Right lobe of liver (tissue), 6 donors: ENCODE measurements around the gene DST. TPM values are rescaled to one million over a fixed set of nuclear protein-coding genes. Genes with fewer than 3 reads are reported as not detected.

Experiments used
- ATAC-seq, 4 donors: fragments of 200-7000 bp; cut with Tn5 transposase; one replicate each; pipeline ENCODE4 v1.9.1; 2020; ENCODE audit warnings: mild to moderate bottlenecking in 4 of 4, moderate library complexity in 4 of 4
- DNase-seq, 3 donors: peaks; one replicate each; pipeline ENCODE4 v3.0.0-alpha.2; 2020
- H3K27ac ChIP-seq, 3 donors: fragments of 200-600 bp; one replicate each; pipeline ENCODE4 v1.8.0; 2022
- H3K27me3 ChIP-seq, 2 donors: fragments of 200-600 bp; one replicate each; pipeline ENCODE4 v1.8.0; 2022
- H3K36me3 ChIP-seq, 4 donors: fragments of 200-600 bp; sonication (generic) in 1 of 4; one replicate each; pipeline versions ENCODE4 v1.5.1 to v1.8.0; 2017 to 2022; ENCODE audit warnings: control low read depth in 1 of 4
- H3K4me1 ChIP-seq, 4 donors: fragments of 200-600 bp; sonication (generic) in 1 of 4; one replicate each; pipeline versions ENCODE4 v1.5.1 to v1.8.0; 2017 to 2022; ENCODE audit warnings: control low read depth in 1 of 4
- H3K4me3 ChIP-seq, 3 donors: fragments of 200-600 bp; one replicate each; pipeline ENCODE4 v1.8.0; 2022
- H3K9me3 ChIP-seq, 4 donors: fragments of 200-600 bp; sonication (generic) in 1 of 4; one replicate each; pipeline versions ENCODE4 v1.5.1 to v1.8.0; 2017 to 2022; ENCODE audit warnings: control low read depth in 1 of 4
- CTCF ChIP-seq, 4 donors: fragments of 200-600 bp in 3 of 4; fragments of 450-650 bp in 1 of 4; IDR thresholded peaks; one replicate each; pipeline versions ENCODE4 v1.5.1 to v1.8.0; 2016 to 2022; ENCODE audit warnings: antibody characterized with exemption in 4 of 4, mild to moderate bottlenecking in 2 of 4
- POLR2A ChIP-seq: fragments of 450-650 bp; IDR thresholded peaks from one replicate; pipeline ENCODE4 v1.6.1; 2017; ENCODE audit warnings: antibody characterized with exemption, mild to moderate bottlenecking
- WGBS: methylation state at CpG from one replicate; pipeline ENCODE4 v1.1.6; 2018; ENCODE audit warnings: low coverage, low lambda C conversion rate; ENCODE audit not compliant: insufficient coverage; ENCODE audit errors: missing lambda C conversion rate; 5-methylcytosine and 5-hydroxymethylcytosine counted together
- intact Hi-C, 2 donors: fragments of 100-400 bp; cut with DNase I; formaldehyde crosslinking; loops; one replicate each; pipeline versions ENCODE4 v1.11.2 to v1.14.1; 2022
- total RNA-seq, 6 experiments: library from RNA; depleted of rRNA in 2 of 6; stranded (reverse); fragments of >200 nt in 2 of 6; fragmentation: NEBNext Ultra II Directional in 3 of 6; extraction: Animal tissue kit (Norgen Biotek cat#: 25700) in 3 of 6; gene quantifications; one replicate each; pipeline versions ENCODE4 v1.1.0 to v1.2.4, GENCODE V29; 2016 to 2023
- donor health status: DM: no; HTN: yes; CAD: no.
- donor health status: DM: no; HTN: no; CAD: no.
- donor health status: DM: no; HTN: no; CAD: no.
- donor health status: DM: no; HTN: yes; CAD: no.
- donor health status: DM: no; HTN: yes; CAD: no.

The DST gene
- total RNA-seq, 6 experiments from 2014 or later, result 92.1 to 207 (median 156) TPM

- WGBS, result 27% methylated on average over 1 of the region's 1 CpG
- peaks cover 0 to 30% (median 14%) of the 10 kb centered on the region in 4 donors for H3K36me3 ChIP-seq
- H3K9me3 ChIP-seq, result no peaks in the 10 kb centered on the region
- TF ChIP-seq POLR2A (no peak), CTCF (IDR thresholded peaks at IDR 0.05) (no peak)
- H3K4me1 ChIP-seq, result no peaks in the 10 kb centered on the region
- ATAC-seq, result peak in 1 of 4 donors; percentile 56
- intact Hi-C loops, result no loop called here
- DNase-seq, result no peak
- no peak overlapping the region for H3K27ac ChIP-seq
- no peaks in the 10 kb centered on the region for H3K27me3 ChIP-seq
- no peak overlapping the region for H3K4me3 ChIP-seq
These were observed 85.7 kb downstream of the DST start for GRCh38 chr6:56556751-56557540.

- ATAC-seq, result peak in 3 of 4 donors; percentile 31 to 41 (median 38)
- Histone ChIP-seq H3K4me3 (no peak overlapping the region), H3K27me3 (no peaks in the 10 kb centered on the region), H3K9me3 (no peaks in the 10 kb centered on the region), H3K36me3 (peaks cover 0 to 26% (median 12%) of the 10 kb centered on the region in 4 donors), H3K4me1 (peaks cover 0 to 13% (median 1%) of the 10 kb centered on the region in 4 donors), H3K27ac (no peak overlapping the region)
- 39% methylated on average over 3 of the region's 5 CpGs for WGBS
- no peak for TF ChIP-seq CTCF (IDR thresholded peaks at IDR 0.05)
- TF ChIP-seq POLR2A, result no peak
- DNase-seq, result no peak
- intact Hi-C loops, result no loop called here
These were observed 87.2 kb downstream of the DST start for GRCh38 chr6:56555438-56555872.

- intact Hi-C loops, result no loop called here
- peaks cover 0 to 19% (median 10%) of the 10 kb centered on the region in 4 donors for H3K36me3 ChIP-seq
- H3K27me3 ChIP-seq, result no peaks in the 10 kb centered on the region
- DNase-seq (no peak), ATAC-seq (peak in 2 of 4 donors; percentile 6 to 23)
- peaks cover 0 to 23% (median 3%) of the 10 kb centered on the region in 4 donors for H3K4me1 ChIP-seq
- no peaks in the 10 kb centered on the region for H3K9me3 ChIP-seq
- no peak overlapping the region for H3K4me3 ChIP-seq
- H3K27ac ChIP-seq, result no peak overlapping the region
- TF ChIP-seq CTCF (IDR thresholded peaks at IDR 0.05), result no peak
- no peak for TF ChIP-seq POLR2A
- WGBS, result 81% methylated on average over 7 of the region's 7 CpGs
These were observed 90.2 kb downstream of the DST start for GRCh38 chr6:56552187-56553130.

DNA sequence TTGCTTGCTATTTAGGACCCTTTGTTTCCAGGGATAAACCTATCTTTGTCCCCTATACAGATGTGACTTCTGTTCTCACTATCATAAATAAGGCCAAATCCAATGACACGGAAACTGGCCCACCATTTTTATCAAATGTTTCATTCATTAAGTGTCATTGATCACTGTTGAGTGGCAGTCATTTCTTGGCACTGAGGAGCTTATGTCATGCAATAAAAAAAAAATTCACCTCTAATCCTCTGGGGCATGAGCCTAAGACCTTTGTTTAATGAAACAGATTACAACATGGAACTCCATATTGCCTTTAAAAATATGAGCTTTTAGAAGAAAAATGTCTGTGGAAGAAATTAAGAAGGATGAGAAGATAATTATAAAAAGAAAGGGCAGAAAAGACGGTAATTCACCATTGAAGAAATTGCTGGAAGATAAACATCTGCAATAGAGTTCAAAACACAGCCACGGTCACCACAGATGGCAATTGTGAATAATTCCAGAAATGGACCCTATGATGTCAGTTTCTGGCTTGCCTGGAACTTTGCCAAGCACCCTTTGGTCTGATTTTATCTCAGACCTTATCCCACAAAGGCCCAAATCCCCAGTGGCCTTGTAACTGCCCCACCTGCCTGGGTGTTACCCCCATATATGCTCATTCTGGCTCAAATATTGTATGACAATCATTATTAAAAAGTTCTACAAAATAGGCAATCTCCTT is 91.1 kb downstream of the DST start:
- peak; percentile 45 to 72 (median 56) for ATAC-seq

More for the DNA sequence above, 91.1 kb downstream of the DST start:
- no peak for DNase-seq
- Histone ChIP-seq H3K9me3 (no peaks in the 10 kb centered on the region), H3K4me1 (peaks cover 0 to 23% (median 3%) of the 10 kb centered on the region in 4 donors), H3K27me3 (no peaks in the 10 kb centered on the region), H3K36me3 (peaks cover 0 to 14% (median 10%) of the 10 kb centered on the region in 4 donors), H3K4me3 (no peak overlapping the region), H3K27ac (no peak overlapping the region)
- 41% methylated on average over 3 of the region's 3 CpGs for WGBS
- TF ChIP-seq CTCF (IDR thresholded peaks at IDR 0.05) (no peak), POLR2A (no peak)
- intact Hi-C loops, result no loop called here
